ENCODE results near the gene ST8SIA2. TPM values are rescaled to one million over a fixed set of nuclear protein-coding genes. Genes with fewer than 3 reads are reported as not detected.

ST8SIA2 gene
- total and polyA plus RNA-seq, 4 donors = not detected

DNA sequence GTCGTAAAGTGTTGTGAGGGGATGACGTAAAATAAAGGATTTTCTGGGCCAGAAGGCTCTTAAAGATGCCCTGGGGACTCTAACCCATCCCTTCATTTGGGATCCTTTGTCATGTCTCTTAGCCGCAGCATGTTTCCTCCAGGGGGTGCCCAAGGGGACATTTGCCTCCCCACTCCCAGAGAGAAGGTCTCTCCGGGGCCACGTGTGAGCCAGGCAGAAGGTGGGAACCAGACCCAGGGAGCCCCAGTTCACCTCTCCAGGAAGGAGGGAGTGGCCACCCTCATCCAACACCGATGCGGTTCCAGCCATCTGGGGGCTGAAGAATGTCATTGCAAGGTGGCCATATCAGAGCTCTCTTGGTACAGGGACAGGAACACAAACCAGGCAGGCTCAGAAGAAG, 25.2 kb downstream of the ST8SIA2 start:
- no peak overlapping the region for H3K27ac ChIP-seq (ENCODE audit: low read depth in 1 of 2, low read length in 2 of 2)
- H3K27me3 ChIP-seq (ENCODE audit: control insufficient read depth in 4 of 4, insufficient read depth in 4 of 4, low read length in 3 of 4) = peaks cover 0 to 5% (median 0%) of the 10 kb centered on the region in 4 donors
- no peaks in the 10 kb centered on the region for H3K4me1 ChIP-seq (ENCODE audit: control insufficient read depth in 4 of 4, insufficient read depth in 4 of 4, low read length in 3 of 4)
- TF ChIP-seq RAD21 (IDR thresholded peaks at IDR 0.05) (no peak), JUND (IDR thresholded peaks at IDR 0.05) (no peak), GABPA (IDR thresholded peaks at IDR 0.05 in 1 of 2, conservative IDR thresholded peaks at IDR 0.05 in 1 of 2) (no peak), NR2F2 (IDR thresholded peaks at IDR 0.05) (no peak), FOXA2 (IDR thresholded peaks at IDR 0.05) (no peak), RXRA (IDR thresholded peaks at IDR 0.05) (no peak), HNF4A (conservative IDR thresholded peaks at IDR 0.05) (no peak), CTCF (IDR thresholded peaks at IDR 0.05; ENCODE audit: low read depth, low read length, missing input control) (no peak), FOXA1 (IDR thresholded peaks at IDR 0.05) (no peak), SP1 (IDR thresholded peaks at IDR 0.05) (no peak), EGR1 (IDR thresholded peaks at IDR 0.05; ENCODE audit: low read depth in 2 of 2) (no peak)
- TF ChIP-seq, protein P1, sequence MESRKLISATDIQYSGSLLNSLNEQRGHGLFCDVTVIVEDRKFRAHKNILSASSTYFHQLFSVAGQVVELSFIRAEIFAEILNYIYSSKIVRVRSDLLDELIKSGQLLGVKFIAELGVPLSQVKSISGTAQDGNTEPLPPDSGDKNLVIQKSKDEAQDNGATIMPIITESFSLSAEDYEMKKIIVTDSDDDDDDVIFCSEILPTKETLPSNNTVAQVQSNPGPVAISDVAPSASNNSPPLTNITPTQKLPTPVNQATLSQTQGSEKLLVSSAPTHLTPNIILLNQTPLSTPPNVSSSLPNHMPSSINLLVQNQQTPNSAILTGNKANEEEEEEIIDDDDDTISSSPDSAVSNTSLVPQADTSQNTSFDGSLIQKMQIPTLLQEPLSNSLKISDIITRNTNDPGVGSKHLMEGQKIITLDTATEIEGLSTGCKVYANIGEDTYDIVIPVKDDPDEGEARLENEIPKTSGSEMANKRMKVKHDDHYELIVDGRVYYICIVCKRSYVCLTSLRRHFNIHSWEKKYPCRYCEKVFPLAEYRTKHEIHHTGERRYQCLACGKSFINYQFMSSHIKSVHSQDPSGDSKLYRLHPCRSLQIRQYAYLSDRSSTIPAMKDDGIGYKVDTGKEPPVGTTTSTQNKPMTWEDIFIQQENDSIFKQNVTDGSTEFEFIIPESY (IDR thresholded peaks at IDR 0.05) = no peak
- TF ChIP-seq, protein P2, sequence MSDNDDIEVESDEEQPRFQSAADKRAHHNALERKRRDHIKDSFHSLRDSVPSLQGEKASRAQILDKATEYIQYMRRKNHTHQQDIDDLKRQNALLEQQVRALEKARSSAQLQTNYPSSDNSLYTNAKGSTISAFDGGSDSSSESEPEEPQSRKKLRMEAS (IDR thresholded peaks at IDR 0.05) = no peak
- no peaks in the 10 kb centered on the region for H3K9me3 ChIP-seq (ENCODE audit: control insufficient read depth in 4 of 4, low read length in 3 of 4)
- WGBS = 70% methylated on average over 7 of the region's 7 CpGs
- H3K36me3 ChIP-seq (ENCODE audit: control insufficient read depth in 4 of 4, insufficient read depth in 3 of 4, low read depth in 1 of 4, low read length in 3 of 4) = no peaks in the 10 kb centered on the region
- no peak overlapping the region for H3K4me3 ChIP-seq (ENCODE audit: low read depth in 1 of 3, low read length in 3 of 3)
- no peak for DNase-seq (ENCODE audit: low spot score)
- no peak overlapping the region for H3K9ac ChIP-seq (ENCODE audit: low read depth in 1 of 2, low read length in 2 of 2)

- no peak overlapping the region for H3K27ac ChIP-seq (ENCODE audit: low read depth in 1 of 2, low read length in 2 of 2)
- WGBS = 38% methylated on average over 1 of the region's 1 CpG
- H3K27me3 ChIP-seq (ENCODE audit: control insufficient read depth in 4 of 4, insufficient read depth in 4 of 4, low read length in 3 of 4) = no peaks in the 10 kb centered on the region
- H3K36me3 ChIP-seq (ENCODE audit: control insufficient read depth in 4 of 4, insufficient read depth in 3 of 4, low read depth in 1 of 4, low read length in 3 of 4) = no peaks in the 10 kb centered on the region
- no peaks in the 10 kb centered on the region for H3K4me1 ChIP-seq (ENCODE audit: control insufficient read depth in 4 of 4, insufficient read depth in 4 of 4, low read length in 3 of 4)
- DNase-seq (ENCODE audit: low spot score) = no peak
- no peak overlapping the region for H3K9ac ChIP-seq (ENCODE audit: low read depth in 1 of 2, low read length in 2 of 2)
- H3K4me3 ChIP-seq (ENCODE audit: low read depth in 1 of 3, low read length in 3 of 3) = no peak overlapping the region
- H3K9me3 ChIP-seq (ENCODE audit: control insufficient read depth in 4 of 4, low read length in 3 of 4) = no peaks in the 10 kb centered on the region
- TF ChIP-seq FOXA1 (IDR thresholded peaks at IDR 0.05) (no peak), YY1 (IDR thresholded peaks at IDR 0.05) (no peak), HNF4G (IDR thresholded peaks at IDR 0.05) (no peak), FOXA2 (IDR thresholded peaks at IDR 0.05) (no peak), SP1 (IDR thresholded peaks at IDR 0.05) (no peak), TAF1 (conservative IDR thresholded peaks at IDR 0.05) (no peak), GABPA (IDR thresholded peaks at IDR 0.05 in 1 of 2, conservative IDR thresholded peaks at IDR 0.05 in 1 of 2) (no peak), REST (IDR thresholded peaks at IDR 0.05) (no peak)
These were observed 28.3 kb downstream of the ST8SIA2 start for GRCh38 chr15:92421976-92422375.
